Measurements from ENCODE around the gene PPP1R3C. TPM values are rescaled to one million over a fixed set of nuclear protein-coding genes. Genes with fewer than 3 reads are reported as not detected.

The PPP1R3C gene
- total and polyA plus RNA-seq, 7 experiments from 2014 or later, result 0.15 TPM; not detected in 6

- DNase-seq, result no peak
- Histone ChIP-seq H3K9me3 (ENCODE audit: control insufficient read depth in 2 of 3, low read length in 3 of 3) (no peaks in the 10 kb centered on the region), H3K36me3 (ENCODE audit: control insufficient read depth in 2 of 3, insufficient read depth in 3 of 3, low read length in 3 of 3) (no peaks in the 10 kb centered on the region), H3K4me1 (ENCODE audit: control insufficient read depth in 2 of 2, insufficient read depth in 2 of 2, low read length in 2 of 2) (no peaks in the 10 kb centered on the region), H3K27me3 (ENCODE audit: control insufficient read depth in 2 of 2, insufficient read depth in 2 of 2, low read length in 2 of 2) (no peaks in the 10 kb centered on the region), H3K27ac (ENCODE audit: low read depth, low read length) (no peak overlapping the region), H3K4me3 (ENCODE audit: low read length) (no peak overlapping the region)
- intact Hi-C loops (cut with micrococcal nuclease), result no loop called here
- H3K4me1 Mint-ChIP-seq, result peaks cover 0 to under 1% (median 0%) of the 10 kb centered on the region in 7 donors
- H3K36me3 Mint-ChIP-seq, result no peaks in the 10 kb centered on the region
- H3K27ac Mint-ChIP-seq, result no peak overlapping the region
- ChIA-PET POLR2A (no interaction called here), CTCF (no interaction called here)
- H3K9me3 Mint-ChIP-seq, result peaks cover 0 to 2% (median 0%) of the 10 kb centered on the region in 11 donors
- peaks cover 7 to 34% (median 32%) of the 10 kb centered on the region in 5 donors for H3K27me3 Mint-ChIP-seq
- no peak for ATAC-seq
- no peak overlapping the region for H3K4me3 Mint-ChIP-seq
Measured at GRCh38 chr10:91589015-91589657, 43.7 kb downstream of the PPP1R3C start.

GRCh38 chr10:91587710-91588638, 44.9 kb downstream of the PPP1R3C start:
- Histone ChIP-seq H3K4me1 (ENCODE audit: control insufficient read depth in 2 of 2, insufficient read depth in 2 of 2, low read length in 2 of 2) (no peaks in the 10 kb centered on the region), H3K27me3 (ENCODE audit: control insufficient read depth in 2 of 2, insufficient read depth in 2 of 2, low read length in 2 of 2) (no peaks in the 10 kb centered on the region), H3K9me3 (ENCODE audit: control insufficient read depth in 2 of 3, low read length in 3 of 3) (no peaks in the 10 kb centered on the region), H3K4me3 (ENCODE audit: low read length) (no peak overlapping the region), H3K36me3 (ENCODE audit: control insufficient read depth in 2 of 3, insufficient read depth in 3 of 3, low read length in 3 of 3) (no peaks in the 10 kb centered on the region), H3K27ac (ENCODE audit: low read depth, low read length) (no peak overlapping the region)
- ATAC-seq, result no peak
- Mint-ChIP-seq H3K27me3 (peaks cover 3 to 33% (median 27%) of the 10 kb centered on the region in 5 donors), H3K27ac (no peak overlapping the region), H3K4me3 (no peak overlapping the region), H3K9me3 (peaks cover 0 to 2% (median 0%) of the 10 kb centered on the region in 11 donors), H3K4me1 (no peaks in the 10 kb centered on the region), H3K36me3 (no peaks in the 10 kb centered on the region)
- DNase-seq, result no peak
- intact Hi-C loops (cut with micrococcal nuclease), result no loop called here
- POLR2A ChIA-PET, result no interaction called here
- CTCF ChIA-PET, result no interaction called here

- Mint-ChIP-seq H3K4me3 (no peak overlapping the region), H3K27me3 (peaks cover 0 to 30% (median 18%) of the 10 kb centered on the region in 5 donors), H3K4me1 (no peaks in the 10 kb centered on the region), H3K9me3 (peaks cover 0 to 8% (median 3%) of the 10 kb centered on the region in 11 donors), H3K27ac (no peak overlapping the region), H3K36me3 (no peaks in the 10 kb centered on the region)
- Histone ChIP-seq H3K27me3 (ENCODE audit: control insufficient read depth in 2 of 2, insufficient read depth in 2 of 2, low read length in 2 of 2) (no peaks in the 10 kb centered on the region), H3K36me3 (ENCODE audit: control insufficient read depth in 2 of 3, insufficient read depth in 3 of 3, low read length in 3 of 3) (no peaks in the 10 kb centered on the region), H3K9me3 (ENCODE audit: control insufficient read depth in 2 of 3, low read length in 3 of 3) (no peaks in the 10 kb centered on the region), H3K4me1 (ENCODE audit: control insufficient read depth in 2 of 2, insufficient read depth in 2 of 2, low read length in 2 of 2) (no peaks in the 10 kb centered on the region), H3K27ac (ENCODE audit: low read depth, low read length) (no peak overlapping the region), H3K4me3 (ENCODE audit: low read length) (no peak overlapping the region)
- ChIA-PET POLR2A (no interaction called here), CTCF (no interaction called here)
- intact Hi-C loops (cut with micrococcal nuclease), result no loop called here
- no peak for DNase-seq
- no peak for ATAC-seq
Measured at GRCh38 chr10:91582153-91582554, 50.7 kb downstream of the PPP1R3C start.

- Mint-ChIP-seq H3K9me3 (peaks cover 0 to 8% (median 3%) of the 10 kb centered on the region in 11 donors), H3K36me3 (no peaks in the 10 kb centered on the region), H3K27me3 (peaks cover 0 to 36% (median 12%) of the 10 kb centered on the region in 5 donors), H3K4me1 (no peaks in the 10 kb centered on the region), H3K27ac (no peak overlapping the region), H3K4me3 (no peak overlapping the region)
- Histone ChIP-seq H3K36me3 (ENCODE audit: control insufficient read depth in 2 of 3, insufficient read depth in 3 of 3, low read length in 3 of 3) (no peaks in the 10 kb centered on the region), H3K4me3 (ENCODE audit: low read length) (no peak overlapping the region), H3K27ac (ENCODE audit: low read depth, low read length) (no peak overlapping the region), H3K27me3 (ENCODE audit: control insufficient read depth in 2 of 2, insufficient read depth in 2 of 2, low read length in 2 of 2) (no peaks in the 10 kb centered on the region), H3K4me1 (ENCODE audit: control insufficient read depth in 2 of 2, insufficient read depth in 2 of 2, low read length in 2 of 2) (no peaks in the 10 kb centered on the region), H3K9me3 (ENCODE audit: control insufficient read depth in 2 of 3, low read length in 3 of 3) (no peaks in the 10 kb centered on the region)
- ATAC-seq, result no peak
- DNase-seq, result no peak
- ChIA-PET POLR2A (no interaction called here), CTCF (interaction anchor here (0.6 kb wide), 1 partner anchor 371 kb away, joined by 3 read pairs; no protein-coding TSS in a partner anchor)
- intact Hi-C loops (cut with micrococcal nuclease), result no loop called here
Measured at GRCh38 chr10:91579329-91579985, 53.4 kb downstream of the PPP1R3C start.

Other genes with a start within 250 kb of the PPP1R3C start
- 1 to 10 TPM; 1.1 to 4.6 (median 2.0) TPM for gene HECTD2, start 222.7 kb downstream of the PPP1R3C start, total RNA-seq
- under 1 TPM; 0.62 to 0.74 TPM for gene HECTD2, start 222.7 kb downstream of the PPP1R3C start, polyA plus RNA-seq
- gene TNKS2, start 165.4 kb upstream of the PPP1R3C start, total RNA-seq, result 10 to 100 TPM; 35.0 to 57.3 (median 41.5) TPM
- gene TNKS2, start 165.4 kb upstream of the PPP1R3C start, polyA plus RNA-seq, result 10 to 100 TPM; 15.8 to 23.7 TPM

Measured in naive thymus-derived CD4-positive, alpha-beta T cell (primary cell).